GM19397 (cell line): ENCODE results near the gene MRPL9.
"Not testable (repeated sequence)": the region's sequence is repeated elsewhere in the genome, so short reads cannot be mapped to it uniquely, and the experiment has no call there.

Source experiments
- ATAC-seq: cut with Tn5 transposase; IDR thresholded peaks from one replicate; pipeline ENCODE4 v1.9.1; 2021; ENCODE audit warnings: mild to moderate bottlenecking, moderate library complexity; ENCODE audit not compliant: unreplicated experiment

Gene MRPL9

DNA sequence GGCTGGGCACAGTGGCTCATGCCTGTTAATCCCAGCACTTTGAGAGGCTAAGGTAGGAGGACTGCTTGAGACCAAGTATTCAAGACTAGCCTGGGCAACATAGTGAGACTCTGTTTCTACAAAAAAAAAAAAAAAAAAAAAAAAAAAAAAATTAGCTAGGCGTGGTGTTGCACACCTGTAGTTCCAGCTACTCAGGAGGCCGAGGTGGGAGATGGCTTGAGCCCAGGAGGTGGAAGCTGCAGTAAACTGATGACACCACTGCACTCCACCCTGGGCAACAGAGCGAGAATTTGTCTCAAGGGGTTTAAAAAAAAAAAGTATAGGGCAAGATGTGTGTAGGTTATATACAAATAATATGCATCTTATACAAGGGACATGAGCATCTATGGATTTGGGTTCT is 24.4 kb upstream of the MRPL9 start:
- ATAC-seq = no peak

- ATAC-seq = no peak
Measured at GRCh38 chr1:151783796-151784195, 20.5 kb upstream of the MRPL9 start.

DNA sequence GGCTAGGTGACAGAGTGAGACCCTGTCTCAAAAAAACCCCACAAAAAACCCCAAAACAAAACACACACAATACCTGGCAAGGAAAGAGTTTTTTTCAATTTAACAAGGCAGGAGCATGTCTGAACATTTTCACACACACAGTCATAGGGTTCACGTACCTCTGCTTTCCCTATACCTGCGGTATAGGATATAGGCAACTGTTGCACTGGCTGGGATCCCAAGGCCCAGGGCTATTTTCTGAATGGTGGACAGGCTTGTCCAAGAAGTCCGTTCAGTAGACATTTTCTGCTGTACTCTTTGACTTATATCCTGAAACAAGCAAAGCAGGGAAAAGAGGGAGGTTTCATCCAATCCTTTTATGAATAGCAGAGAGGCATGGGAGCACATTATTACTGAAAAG is 19.4 kb upstream of the MRPL9 start:
- no peak for ATAC-seq

- not testable (repeated sequence) for ATAC-seq
Measured at GRCh38 chr1:151782026-151782425, 18.7 kb upstream of the MRPL9 start.

- ATAC-seq = not testable (repeated sequence)
Measured at GRCh38 chr1:151780736-151781135, 17.4 kb upstream of the MRPL9 start.

DNA sequence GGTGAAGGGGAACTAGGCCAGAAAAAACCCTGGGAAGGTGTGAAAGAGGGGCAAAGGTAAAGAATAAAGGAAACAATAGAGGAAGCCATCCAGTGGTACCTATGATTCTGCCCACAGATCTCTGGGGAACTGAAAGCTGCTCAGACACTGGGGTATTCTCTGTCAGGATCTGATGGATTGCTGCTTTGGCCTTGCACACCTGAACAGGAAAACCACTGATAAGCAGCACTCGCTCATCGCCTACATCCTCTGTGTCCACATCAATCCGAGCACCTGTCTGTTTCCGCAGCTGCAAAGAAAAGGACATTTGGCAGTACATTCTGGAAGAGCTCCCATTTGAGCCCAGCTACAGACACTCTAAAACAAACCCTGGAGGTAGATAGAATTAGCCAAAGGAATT is 16.6 kb upstream of the MRPL9 start:
- no peak for ATAC-seq

DNA sequence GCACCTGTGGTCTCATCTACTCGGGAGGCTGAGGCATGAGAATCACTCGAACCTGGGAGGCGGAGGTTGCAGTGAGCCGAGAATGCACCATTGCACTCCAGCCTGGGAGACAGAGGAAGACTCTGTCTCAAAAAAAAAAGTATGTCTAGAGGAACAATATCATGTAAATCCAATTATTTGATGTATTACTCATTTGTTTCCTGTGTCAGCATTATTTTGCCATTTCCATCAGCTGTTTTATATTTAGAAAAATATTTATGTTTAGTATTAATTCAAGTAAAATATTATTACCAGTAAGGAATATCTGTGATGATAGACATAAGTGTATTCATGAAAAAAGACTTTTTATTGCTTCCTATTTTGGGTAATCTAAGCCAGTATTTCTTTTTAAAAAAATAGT is 14.0 kb upstream of the MRPL9 start:
- no peak for ATAC-seq

DNA sequence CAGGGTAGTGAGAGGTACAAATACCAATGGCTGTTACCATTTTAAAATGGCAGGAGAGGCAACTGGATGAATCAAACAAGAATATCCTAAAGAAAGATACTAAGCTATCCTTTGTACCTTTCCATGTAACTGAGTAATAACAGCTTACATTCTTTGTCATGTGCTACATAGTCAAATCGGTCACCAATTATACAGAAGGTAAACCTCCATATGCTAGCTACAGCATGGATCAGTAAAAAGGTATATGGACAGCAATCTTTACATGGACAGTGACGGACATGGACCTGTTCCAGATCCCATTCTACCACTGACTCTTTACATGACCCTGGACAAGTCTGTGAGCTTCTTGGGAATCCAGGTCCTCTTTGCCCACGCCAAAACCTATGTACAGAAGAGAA is 13.4 kb upstream of the MRPL9 start:
- ATAC-seq = no peak

GRCh38 chr1:151775894-151776664 is 12.8 kb upstream of the MRPL9 start:
- ATAC-seq = no peak

- no peak for ATAC-seq
Measured at GRCh38 chr1:151774256-151774922, 11.1 kb upstream of the MRPL9 start.

- ATAC-seq = no peak
Measured at GRCh38 chr1:151773702-151774101, 10.4 kb upstream of the MRPL9 start.

- ATAC-seq = not testable (repeated sequence)
Measured at GRCh38 chr1:151769270-151769669, 6.0 kb upstream of the MRPL9 start.

- not testable (repeated sequence) for ATAC-seq
Measured at GRCh38 chr1:151768351-151769066, 5.2 kb upstream of the MRPL9 start.

- no peak for ATAC-seq
Measured at GRCh38 chr1:151763990-151764389, 694 bp upstream of the MRPL9 start.

GRCh38 chr1:151760597-151761385 is 2.5 kb downstream of the MRPL9 start:
- ATAC-seq = no peak

DNA sequence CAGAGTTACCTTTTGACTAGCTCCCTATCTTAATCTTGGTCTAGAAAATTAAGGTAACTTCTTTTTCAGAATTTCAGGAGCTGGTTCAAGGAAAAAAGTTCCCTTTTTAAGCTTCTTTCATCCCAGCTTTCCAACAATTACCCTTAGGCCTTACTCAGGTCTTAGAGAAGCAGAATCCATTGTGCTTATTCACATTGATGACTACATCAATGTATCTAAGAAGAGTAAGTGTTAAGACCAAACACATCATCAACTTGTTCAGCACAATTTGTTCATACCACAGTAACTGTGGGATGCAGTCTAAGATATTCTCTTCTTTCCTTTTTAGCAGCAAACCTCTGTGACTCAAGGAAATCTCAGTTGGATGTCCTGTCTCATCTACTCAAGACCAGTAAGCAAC is 4.1 kb downstream of the MRPL9 start:
- no peak for ATAC-seq

DNA sequence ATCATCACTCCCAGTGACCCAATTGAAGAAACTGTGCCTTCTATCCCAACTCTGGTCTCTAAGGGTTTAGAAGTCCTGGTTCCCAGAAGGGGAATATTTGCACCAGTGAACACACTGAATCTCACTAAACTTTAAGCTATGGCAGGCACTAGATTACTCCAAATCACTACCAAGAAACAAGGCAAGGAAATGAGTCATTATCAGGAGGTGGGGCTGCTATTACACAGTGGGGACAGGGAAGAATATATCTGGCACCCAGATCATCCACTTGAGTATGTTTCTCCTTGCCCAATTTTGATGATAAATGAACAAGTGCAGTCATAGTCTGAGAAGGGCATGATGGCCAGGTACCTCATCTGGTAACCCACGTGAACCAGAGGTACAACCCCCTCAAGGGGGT is 7.0 kb downstream of the MRPL9 start:
- no peak for ATAC-seq

DNA sequence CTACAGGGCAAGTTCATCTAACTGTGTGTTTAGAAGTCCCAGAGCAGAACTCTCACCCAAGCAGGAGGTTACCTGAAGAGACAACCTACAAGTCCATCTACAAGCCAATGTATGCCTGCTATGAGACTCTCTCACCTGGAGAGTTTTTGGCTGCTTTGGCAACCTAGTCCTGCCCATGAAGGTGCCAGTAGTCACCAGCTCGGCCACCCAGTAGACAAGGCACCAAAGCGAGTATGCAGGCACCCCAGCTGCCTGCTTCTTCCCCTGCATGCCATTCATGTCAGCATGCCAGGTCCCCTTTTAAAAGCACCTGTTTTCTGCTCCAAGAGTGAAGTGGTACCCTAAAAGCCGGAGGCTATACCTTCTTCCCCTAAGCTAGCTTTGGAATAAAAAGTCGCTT is 21.8 kb downstream of the MRPL9 start:
- ATAC-seq = no peak

GRCh38 chr1:151739590-151740355 is 23.5 kb downstream of the MRPL9 start:
- ATAC-seq = no peak

DNA sequence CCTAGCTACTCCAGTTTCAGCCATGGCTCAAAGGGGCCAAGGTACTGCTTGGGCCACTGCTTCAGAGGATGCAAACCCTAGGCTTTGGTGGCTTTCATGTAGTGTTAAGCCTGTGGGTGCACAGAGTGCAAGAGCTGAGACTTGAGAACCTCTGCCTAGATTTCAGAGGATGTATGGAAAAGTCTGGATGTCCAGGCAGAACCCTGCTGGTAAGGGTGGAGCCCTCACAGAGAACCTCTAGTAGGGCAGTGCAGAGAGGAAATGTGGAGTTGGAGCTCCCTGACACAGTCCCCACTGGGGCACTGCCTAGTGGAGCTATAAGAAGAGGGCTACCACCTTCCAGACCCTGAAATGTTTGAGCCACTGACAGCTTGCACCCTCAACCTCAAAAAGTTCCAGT is 25.8 kb downstream of the MRPL9 start:
- no peak for ATAC-seq
